HG03039 (cell line): ENCODE data around the gene NOL12.
"Not testable (repeated sequence)": the region's sequence is repeated elsewhere in the genome, so short reads cannot be mapped to it uniquely, and the experiment has no call there.

Experiments
- ATAC-seq: cut with Tn5 transposase; IDR thresholded peaks from one replicate; pipeline ENCODE4 v1.9.1; 2021; ENCODE audit warnings: mild to moderate bottlenecking, moderate library complexity; ENCODE audit not compliant: unreplicated experiment

NOL12 gene

DNA sequence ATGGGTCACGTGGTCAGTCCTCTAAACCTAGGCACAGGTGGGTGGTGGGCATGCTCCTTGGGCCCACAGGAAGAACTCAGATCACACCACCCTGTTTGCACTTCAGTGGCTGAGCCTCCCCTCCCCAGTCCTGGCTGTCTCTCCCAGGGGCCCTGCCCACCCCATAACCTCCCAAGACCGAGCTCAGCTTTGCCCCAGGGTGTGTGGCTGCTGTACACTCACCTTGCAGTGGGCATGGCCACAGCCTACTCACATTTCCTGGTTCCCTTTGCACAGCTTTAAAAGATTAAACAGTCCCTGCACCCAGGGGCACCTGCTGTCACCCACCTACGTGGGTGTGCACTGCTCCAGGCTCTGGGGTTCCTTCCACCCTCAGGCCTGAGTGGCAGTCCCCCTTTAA, 24.5 kb downstream of the NOL12 start:
- no peak for ATAC-seq

DNA sequence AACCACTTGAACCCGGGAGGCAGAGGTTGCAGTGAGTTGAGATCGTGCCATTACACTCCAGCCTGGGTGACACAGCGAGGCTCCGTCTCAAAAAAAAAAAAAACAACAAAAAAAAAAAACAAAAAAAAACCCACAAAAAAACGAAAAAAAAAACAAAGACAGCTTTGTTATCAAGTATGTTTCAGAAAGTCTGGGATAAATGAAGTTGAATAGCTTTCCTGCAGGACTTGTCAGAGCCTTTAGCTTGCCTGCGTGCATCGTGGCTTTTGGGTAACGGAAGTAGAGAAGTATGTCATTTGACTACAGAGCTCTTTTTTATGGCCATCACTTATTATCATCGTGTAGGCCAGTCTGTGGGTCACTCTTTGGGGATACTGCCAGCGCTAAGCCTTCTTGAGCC, 25.3 kb downstream of the NOL12 start:
- no peak for ATAC-seq

DNA sequence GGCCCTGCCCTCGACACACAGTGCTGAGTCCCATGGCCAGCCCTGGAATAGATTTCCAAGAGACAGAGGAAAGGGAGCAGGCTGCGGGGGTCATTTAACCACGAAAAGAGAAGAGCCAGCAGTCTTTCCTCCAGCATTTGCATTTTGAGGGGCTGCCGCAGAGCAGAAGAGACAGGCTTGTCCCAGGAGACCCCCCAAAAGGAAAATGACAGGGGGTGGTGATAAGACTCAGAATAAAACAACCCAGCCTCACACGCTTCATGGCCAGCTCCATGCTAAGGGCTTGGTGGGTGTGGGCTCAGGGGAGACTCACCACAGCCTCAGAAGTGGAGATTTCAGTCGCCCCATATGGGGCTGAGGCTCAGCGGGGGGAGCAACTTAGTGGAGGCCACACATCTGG, 27.6 kb downstream of the NOL12 start:
- no peak for ATAC-seq

DNA sequence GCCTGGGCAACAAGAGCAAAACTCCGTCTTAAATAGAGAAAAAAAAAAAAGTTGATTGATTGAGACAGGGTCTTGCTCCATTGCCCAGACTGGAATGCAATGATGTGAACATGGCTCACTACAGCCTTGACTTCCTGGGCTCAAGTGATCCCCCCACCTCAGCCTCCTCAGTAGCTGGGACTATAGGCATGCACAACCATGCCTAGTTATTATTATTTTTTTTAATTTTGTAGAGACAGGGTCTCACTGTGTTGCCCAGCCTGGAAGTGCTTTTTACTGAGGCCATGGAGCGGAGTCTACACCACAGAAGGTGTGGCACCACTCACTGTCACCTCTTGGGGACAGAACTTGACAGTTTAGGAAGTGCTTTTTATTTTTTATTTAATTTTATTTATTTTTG, 28.5 kb downstream of the NOL12 start:
- ATAC-seq, result no peak

DNA sequence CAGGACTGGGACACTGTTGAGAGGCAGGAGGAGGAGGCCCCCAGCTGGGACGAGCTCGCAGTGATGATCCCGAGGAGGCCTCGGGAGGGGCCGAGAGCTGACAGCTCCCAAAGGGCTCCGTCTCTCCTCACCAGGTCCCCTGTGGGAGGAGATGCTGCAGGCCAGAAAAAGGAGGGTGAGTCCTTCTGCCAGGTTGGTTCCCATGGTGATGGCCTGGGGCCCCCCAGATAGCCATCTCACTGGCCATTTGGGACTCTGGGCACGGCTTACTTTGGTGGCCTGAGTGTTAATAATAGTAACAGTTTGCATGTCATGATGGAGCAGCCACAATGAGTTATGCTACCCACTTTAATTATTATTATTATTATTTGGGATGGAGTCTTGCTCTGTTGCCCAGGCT, 29.6 kb downstream of the NOL12 start:
- no peak for ATAC-seq

- ATAC-seq, result no peak
Observed at GRCh38 chr22:37716708-37717107, 30.6 kb downstream of the NOL12 start.

- not testable (repeated sequence) for ATAC-seq
Observed at GRCh38 chr22:37717235-37717634, 31.1 kb downstream of the NOL12 start.

DNA sequence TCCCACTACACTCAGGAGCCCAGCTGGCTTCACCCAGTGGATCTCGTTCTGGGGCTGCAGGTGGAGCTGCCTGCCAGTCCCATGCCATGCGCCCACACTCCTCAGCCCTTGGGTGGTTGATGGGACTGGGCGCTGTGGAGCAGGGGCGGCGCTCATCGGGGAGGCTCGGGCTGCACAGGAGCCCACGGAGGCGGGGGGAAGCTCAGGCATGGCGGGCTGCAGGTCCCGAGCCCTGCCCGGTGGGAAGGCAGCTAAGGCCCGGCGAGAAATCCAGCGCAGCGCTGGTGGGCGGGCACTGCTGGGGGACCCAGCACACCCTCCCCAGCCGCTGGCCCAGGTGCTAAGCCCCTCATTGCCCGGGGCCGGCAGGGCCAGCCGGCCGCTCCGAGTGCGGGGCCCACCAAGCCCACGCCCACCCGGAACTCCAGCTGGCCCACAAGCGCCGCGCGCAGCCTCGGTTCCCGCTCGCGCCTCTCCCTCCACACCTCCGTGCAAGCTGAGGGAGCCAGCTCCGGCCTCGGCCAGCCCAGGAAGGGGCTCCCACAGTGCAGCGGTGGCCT, 31.7 kb downstream of the NOL12 start:
- not testable (repeated sequence) for ATAC-seq

DNA sequence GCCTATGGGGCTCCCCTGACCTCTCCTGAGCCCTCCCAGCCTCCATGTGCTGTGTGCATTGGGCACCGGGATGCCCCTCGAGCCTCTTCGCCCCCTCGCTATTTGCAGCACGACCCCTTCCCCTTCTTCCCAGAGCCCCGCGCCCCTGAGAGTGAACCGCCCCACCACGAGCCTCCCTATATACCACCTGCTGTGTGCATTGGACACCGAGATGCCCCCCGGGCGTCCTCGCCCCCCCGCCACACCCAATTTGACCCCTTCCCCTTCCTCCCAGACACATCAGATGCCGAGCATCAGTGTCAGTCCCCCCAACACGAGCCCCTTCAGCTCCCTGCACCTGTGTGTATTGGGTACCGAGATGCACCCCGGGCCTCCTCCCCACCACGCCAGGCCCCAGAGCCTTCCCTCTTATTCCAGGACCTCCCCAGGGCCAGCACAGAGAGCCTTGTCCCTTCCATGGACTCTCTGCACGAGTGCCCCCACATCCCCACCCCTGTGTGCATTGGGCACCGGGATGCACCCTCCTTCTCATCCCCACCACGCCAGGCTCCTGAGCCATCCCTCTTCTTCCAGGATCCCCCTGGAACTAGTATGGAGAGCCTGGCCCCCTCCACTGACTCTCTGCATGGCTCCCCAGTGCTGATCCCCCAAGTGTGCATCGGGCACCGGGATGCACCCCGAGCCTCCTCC, 39.6 kb downstream of the NOL12 start:
- no peak for ATAC-seq

DNA sequence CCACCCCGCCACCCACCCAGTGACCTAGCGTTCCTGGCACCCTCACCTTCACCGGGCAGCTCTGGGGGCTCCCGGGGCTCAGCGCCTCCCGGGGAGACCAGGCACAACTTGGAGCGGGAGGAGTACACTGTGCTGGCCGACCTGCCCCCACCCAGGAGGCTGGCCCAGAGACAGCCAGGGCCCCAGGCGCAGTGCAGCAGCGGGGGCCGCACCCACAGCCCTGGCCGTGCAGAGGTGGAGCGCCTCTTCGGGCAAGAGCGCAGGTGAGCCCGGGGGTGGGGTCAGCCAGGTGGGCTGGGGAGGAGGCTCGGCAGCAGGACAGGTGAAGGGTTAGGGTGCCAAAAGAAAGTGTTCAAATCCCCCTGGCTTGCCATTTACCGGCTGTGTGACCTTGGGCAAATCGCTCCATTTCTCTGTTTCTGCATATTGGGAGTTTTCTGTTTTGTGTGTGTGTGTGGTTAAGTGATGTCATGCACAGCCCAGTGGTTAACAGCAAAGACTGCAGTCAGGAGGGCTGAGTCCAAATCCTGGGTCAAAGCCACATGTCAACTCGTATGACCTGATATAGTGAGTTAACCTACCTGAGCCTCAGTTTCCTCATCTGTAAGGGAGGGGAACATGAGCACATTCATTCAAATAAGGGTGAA, 40.2 kb downstream of the NOL12 start:
- no peak for ATAC-seq

- no peak for ATAC-seq
Observed at GRCh38 chr22:37728620-37729019, 42.5 kb downstream of the NOL12 start.

DNA sequence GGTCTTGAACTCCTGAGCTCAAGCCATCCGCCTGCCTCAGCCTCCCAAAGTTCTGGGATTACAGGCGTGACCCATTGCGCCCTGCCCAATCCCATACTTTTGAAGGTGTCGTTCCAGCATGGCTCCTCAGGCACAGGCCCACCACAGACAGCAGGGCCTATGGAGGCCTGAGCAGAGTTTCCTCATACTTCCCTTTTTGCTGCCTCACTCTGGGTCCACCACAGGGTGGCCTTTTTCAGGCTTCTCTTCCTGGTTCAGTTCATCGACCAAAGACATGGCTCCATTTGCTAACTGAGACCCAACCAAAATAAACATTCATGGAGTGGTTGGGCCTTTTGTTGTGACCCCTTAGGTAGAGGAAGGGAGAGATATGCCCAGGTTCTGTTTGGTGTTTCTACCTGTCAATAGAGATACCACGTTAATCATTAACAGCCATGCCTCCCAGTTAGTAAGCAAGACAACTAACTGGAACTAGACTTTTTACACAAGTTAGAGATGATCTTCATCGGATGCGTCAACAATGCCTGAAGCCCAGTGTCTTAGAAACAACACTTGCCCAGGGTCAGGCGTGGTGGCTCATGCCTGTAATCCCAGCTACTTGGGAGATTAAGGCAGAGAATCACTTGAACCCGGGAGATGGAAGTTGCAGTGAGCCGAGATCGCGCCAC, 45.8 kb downstream of the NOL12 start:
- ATAC-seq, result no peak

- no peak for ATAC-seq
Observed at GRCh38 chr22:37732699-37733607, 46.8 kb downstream of the NOL12 start.

- ATAC-seq, result no peak
Observed at GRCh38 chr22:37733625-37734401, 47.7 kb downstream of the NOL12 start.

DNA sequence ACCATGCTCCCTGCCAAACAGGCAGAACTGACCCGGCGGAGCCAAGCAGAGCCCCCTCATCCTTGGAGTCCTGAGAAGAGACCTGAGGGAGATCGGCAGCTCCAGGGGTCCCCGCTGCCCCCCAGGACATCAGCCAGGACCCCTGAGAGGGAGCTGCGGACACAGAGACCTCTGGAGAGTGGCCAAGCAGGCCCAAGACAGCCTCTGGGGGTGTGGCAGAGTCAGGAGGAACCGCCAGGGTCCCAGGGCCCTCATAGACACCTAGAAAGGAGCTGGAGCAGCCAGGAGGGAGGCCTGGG, 48.2 kb downstream of the NOL12 start:
- ATAC-seq, result no peak

DNA sequence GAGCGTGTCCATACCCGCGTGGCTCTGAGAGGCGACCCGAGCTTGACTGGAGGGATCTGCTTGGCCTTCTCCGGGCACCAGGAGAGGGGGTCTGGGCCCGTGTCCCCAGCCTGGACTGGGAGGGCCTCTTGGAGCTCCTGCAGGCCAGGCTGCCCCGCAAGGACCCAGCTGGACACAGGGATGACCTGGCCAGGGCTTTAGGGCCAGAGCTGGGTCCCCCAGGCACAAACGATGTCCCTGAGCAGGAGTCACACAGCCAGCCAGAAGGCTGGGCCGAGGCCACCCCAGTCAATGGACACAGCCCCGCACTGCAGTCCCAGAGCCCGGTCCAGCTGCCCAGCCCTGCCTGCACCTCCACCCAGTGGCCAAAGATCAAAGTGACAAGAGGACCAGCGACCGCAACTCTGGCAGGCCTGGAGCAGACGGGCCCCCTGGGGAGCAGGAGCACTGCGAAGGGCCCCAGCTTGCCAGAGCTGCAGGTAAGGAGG, 48.9 kb downstream of the NOL12 start:
- no peak for ATAC-seq

GRCh38 chr22:37739035-37739434, 52.9 kb downstream of the NOL12 start:
- no peak for ATAC-seq

DNA sequence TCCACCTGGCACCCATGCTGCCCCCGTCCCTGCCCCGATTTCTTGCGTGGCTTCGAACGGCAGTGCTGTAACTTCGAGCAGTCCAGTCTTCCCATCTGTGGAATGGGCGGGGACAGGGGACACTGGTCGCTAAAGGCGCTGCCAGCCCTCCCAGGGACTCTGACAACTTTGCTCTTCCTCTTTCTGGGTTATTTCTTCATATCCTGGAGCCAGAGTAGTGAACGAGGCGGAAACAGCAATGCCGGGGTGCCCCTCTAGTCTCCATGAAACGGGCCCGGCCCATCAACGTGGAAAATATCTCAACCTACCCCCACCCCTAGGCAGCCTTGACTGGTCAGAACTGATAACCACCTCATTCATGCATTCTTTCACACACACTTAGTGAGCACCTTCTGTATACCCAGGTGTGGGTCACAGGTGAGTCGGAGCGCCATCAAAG, 53.5 kb downstream of the NOL12 start:
- ATAC-seq, result no peak

DNA sequence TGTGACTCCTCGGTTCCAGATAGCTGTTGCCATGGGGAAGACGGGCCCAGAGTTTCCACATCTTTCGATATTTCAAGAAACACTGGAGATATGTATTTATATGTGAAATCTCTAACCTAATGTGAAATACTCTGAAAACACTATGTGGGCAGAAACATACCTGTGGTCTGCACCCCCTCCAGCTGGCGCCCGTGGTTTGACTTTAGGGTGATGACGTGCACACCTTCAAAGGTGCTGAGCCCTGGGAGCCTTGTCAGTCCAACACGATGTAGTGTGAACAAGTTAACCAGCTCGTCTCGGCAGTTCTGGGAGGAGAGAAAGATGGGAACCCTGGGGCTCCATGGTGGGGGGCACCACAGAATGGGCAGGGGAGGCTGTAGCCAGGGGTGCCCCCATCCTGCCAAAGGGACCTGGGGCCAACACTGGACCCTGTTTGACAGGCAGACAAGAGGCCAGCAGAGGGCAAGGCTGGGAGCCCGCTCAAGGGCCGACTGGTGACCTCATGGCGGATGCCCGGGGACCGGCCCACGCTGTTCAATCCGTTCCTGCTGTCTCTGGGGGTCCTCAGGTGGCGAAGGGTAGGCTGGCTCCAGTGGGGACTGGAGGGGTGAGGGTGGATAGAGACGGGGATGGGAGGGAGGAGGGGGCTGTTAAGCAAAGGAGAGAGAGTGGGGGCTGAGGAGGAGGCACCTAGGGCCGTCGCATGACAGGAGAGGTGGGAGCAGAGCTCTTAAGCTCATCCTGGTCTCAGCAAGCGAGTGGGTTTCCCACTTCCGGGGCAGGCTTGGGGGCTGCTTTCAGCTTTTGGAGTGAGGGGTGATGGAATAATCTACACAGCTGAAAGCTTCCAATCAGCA, 54.5 kb downstream of the NOL12 start:
- no peak for ATAC-seq
